ENCODE results near the gene C9orf72. TPM values are rescaled to one million over a fixed set of nuclear protein-coding genes. Genes with fewer than 3 reads are reported as not detected.

C9orf72 gene
- total and polyA plus RNA-seq, 2 of the 8 experiments (the other 6 are each of a cell fraction or from before 2014, with no cell fraction given) = 7.2 to 17.5 TPM

- TF ChIP-seq CHD7 (IDR thresholded peaks at IDR 0.05; ENCODE audit: insufficient replicate concordance, low read length) (no peak), YY1 (IDR thresholded peaks at IDR 0.05; ENCODE audit: low read depth, low read length) (no peak), NRF1 (IDR thresholded peaks at IDR 0.05; ENCODE audit: low read depth, low read length) (no peak), KDM4A (IDR thresholded peaks at IDR 0.05; ENCODE audit: low read depth, low read length, severe bottlenecking) (no peak), RFX5 (IDR thresholded peaks at IDR 0.05; ENCODE audit: borderline replicate concordance, low read depth, low read length) (no peak), SIN3A (conservative IDR thresholded peaks at IDR 0.05 in 1 of 2, IDR thresholded peaks at IDR 0.05 in 1 of 2; ENCODE audit: low read depth in 1 of 2, low read length in 2 of 2) (no peak)
These were observed 37.3 kb upstream of the C9orf72 start (continued) for GRCh38 chr9:27610622-27611021.
